GM19463 (cell line): ENCODE measurements around the gene SEMA4D.
A peak's percentile ranks its signal among the peaks of the same experiment; 100 is the strongest.

ENCODE experiments used
- ATAC-seq: cut with Tn5 transposase; IDR thresholded peaks from one replicate; pipeline ENCODE4 v1.9.1; 2021; ENCODE audit warnings: mild to moderate bottlenecking, moderate library complexity; ENCODE audit not compliant: unreplicated experiment

SEMA4D gene

GRCh38 chr9:89497978-89498851, at the start of gene SEMA4D:
Gene SEMA4D (minus strand): TSS chr9:89498113. CDS start chr9:89405456, 92,657 bp downstream.
- ATAC-seq: peak; percentile 52

GRCh38 chr9:89547000-89547399, 49.1 kb upstream of the SEMA4D start:
- no peak for ATAC-seq

GRCh38 chr9:89544279-89544661, 46.4 kb upstream of the SEMA4D start:
- no peak for ATAC-seq

GRCh38 chr9:89543621-89544278, 45.8 kb upstream of the SEMA4D start:
- no peak for ATAC-seq

GRCh38 chr9:89543111-89543510, 45.2 kb upstream of the SEMA4D start:
- no peak for ATAC-seq

- ATAC-seq: no peak
These were observed 44.6 kb upstream of the SEMA4D start for GRCh38 chr9:89542401-89543021.

- ATAC-seq: peak; percentile 55
These were observed 43.9 kb upstream of the SEMA4D start for GRCh38 chr9:89541798-89542197.

- ATAC-seq: no peak
These were observed 41.5 kb upstream of the SEMA4D start for GRCh38 chr9:89539374-89539773.

GRCh38 chr9:89538871-89539270, 41.0 kb upstream of the SEMA4D start:
- no peak for ATAC-seq

GRCh38 chr9:89537166-89537565, 39.3 kb upstream of the SEMA4D start:
- no peak for ATAC-seq

- ATAC-seq: peak; percentile 45
These were observed 38.7 kb upstream of the SEMA4D start for GRCh38 chr9:89536600-89536999.

- ATAC-seq: peak; percentile 54
These were observed 38.2 kb upstream of the SEMA4D start for GRCh38 chr9:89536145-89536574.

GRCh38 chr9:89535461-89535860, 37.5 kb upstream of the SEMA4D start:
- no peak for ATAC-seq

GRCh38 chr9:89534515-89535287, 36.8 kb upstream of the SEMA4D start:
- no peak for ATAC-seq

GRCh38 chr9:89533411-89534095, 35.6 kb upstream of the SEMA4D start:
- ATAC-seq: no peak

GRCh38 chr9:89532944-89533343, 35.0 kb upstream of the SEMA4D start:
- ATAC-seq: no peak

- no peak for ATAC-seq
These were observed 34.6 kb upstream of the SEMA4D start for GRCh38 chr9:89532478-89532877.

GRCh38 chr9:89531766-89532165, 33.9 kb upstream of the SEMA4D start:
- ATAC-seq: no peak

- ATAC-seq: no peak
These were observed 32.8 kb upstream of the SEMA4D start for GRCh38 chr9:89530726-89531125.

- no peak for ATAC-seq
These were observed 31.5 kb upstream of the SEMA4D start for GRCh38 chr9:89529243-89530035.
